ENCODE measurements around the gene RNF44. TPM values are rescaled to one million over a fixed set of nuclear protein-coding genes. Genes with fewer than 3 reads are reported as not detected.

The RNF44 gene
- total and polyA plus RNA-seq, 2 of the 13 experiments (the other 11 are each of a cell fraction or from before 2014, with no cell fraction given) = 9.2 to 16.8 TPM

GRCh38 chr5:176536902-176537553 lies at the start of gene RNF44 (continued):
- no peak for TF ChIP-seq ZNF609 (CRISPR knock-in tag; IDR thresholded peaks at IDR 0.05; ENCODE audit: borderline replicate concordance)
- no peak for TF ChIP-seq MEIS1 (CRISPR knock-in tag; IDR thresholded peaks at IDR 0.05; ENCODE audit: borderline replicate concordance)
- no peak for TF ChIP-seq ZFP41 (CRISPR knock-in tag; IDR thresholded peaks at IDR 0.05; ENCODE audit: borderline replicate concordance)
- no peak for TF ChIP-seq ZNF33B (CRISPR knock-in tag; IDR thresholded peaks at IDR 0.05)
- no peak for TF ChIP-seq ZNF543 (CRISPR knock-in tag; IDR thresholded peaks at IDR 0.05)
- peak; percentile 61; the same call in 1 of the 2 replicates for TF ChIP-seq TBX2 (CRISPR knock-in tag; IDR thresholded peaks at IDR 0.05; ENCODE audit: borderline replicate concordance)
- no peak for TF ChIP-seq NFIC (IDR thresholded peaks at IDR 0.05; ENCODE audit: low read length)
- no peak for TF ChIP-seq NFIB (CRISPR knock-in tag; IDR thresholded peaks at IDR 0.05; ENCODE audit: borderline replicate concordance)
- TF ChIP-seq ELF4 (CRISPR knock-in tag; IDR thresholded peaks at IDR 0.05; ENCODE audit: borderline replicate concordance) = peak; percentile 58; the same call in 1 of the 2 replicates
- no peak; the same call in 1 of the 2 replicates for TF ChIP-seq RXRA (CRISPR knock-in tag; IDR thresholded peaks at IDR 0.05)
- TF ChIP-seq ZXDC (CRISPR knock-in tag; IDR thresholded peaks at IDR 0.05) = no peak
- TF ChIP-seq LRRFIP1 (CRISPR knock-in tag; conservative IDR thresholded peaks at IDR 0.05) = no peak
- TF ChIP-seq ZNF547 (CRISPR knock-in tag; IDR thresholded peaks at IDR 0.05) = no peak
- peak in 1 of 2 experiments; percentile 7; a peak in 1 of 4 replicates for TF ChIP-seq KLF16 (CRISPR knock-in tag; IDR thresholded peaks at IDR 0.05)
- peak; percentile 55; the same call in 1 of the 2 replicates for TF ChIP-seq RAD51 (IDR thresholded peaks at IDR 0.05; ENCODE audit: borderline replicate concordance)
- no peak for TF ChIP-seq ZBTB8A (CRISPR knock-in tag; IDR thresholded peaks at IDR 0.05; ENCODE audit: borderline replicate concordance, low read depth)
- no peak for TF ChIP-seq POLR2AphosphoS2 (IDR thresholded peaks at IDR 0.05; ENCODE audit: low read depth, low read length)

Measured in HepG2 (cell line).